Right lobe of liver (tissue), 4 donors: ENCODE results near the gene ZNF473.

ENCODE experiments used
- CTCF ChIP-seq, 4 donors: fragments of 200-600 bp in 3 of 4; fragments of 450-650 bp in 1 of 4; IDR thresholded peaks; one replicate each; pipeline versions ENCODE4 v1.5.1 to v1.8.0; 2016 to 2022; ENCODE audit warnings: antibody characterized with exemption in 4 of 4, mild to moderate bottlenecking in 2 of 4
- POLR2A ChIP-seq: fragments of 450-650 bp; IDR thresholded peaks from one replicate; pipeline ENCODE4 v1.6.1; 2017; ENCODE audit warnings: antibody characterized with exemption, mild to moderate bottlenecking
- donor health status: DM: no; HTN: no; CAD: no.
- donor health status: DM: no; HTN: no; CAD: no.
- donor health status: DM: no; HTN: yes; CAD: no.

GRCh38 chr19:50007947-50008346, 17.9 kb upstream of the ZNF473 start:
- TF ChIP-seq CTCF (IDR thresholded peaks at IDR 0.05) (no peak), POLR2A (no peak)
